LNCaP clone FGC (cell line): Measurements from ENCODE around the gene MUC5AC.

Experiments
- DNase-seq: peaks from one replicate; pipeline ENCODE4 v3.0.0-alpha.2; 2011; ENCODE audit warnings: low read depth
- H3K4me3 ChIP-seq: 2 replicates; pipeline ENCODE4 v1.5.1; 2011; ENCODE audit warnings: mild to moderate bottlenecking, low read depth, low read length, control low read depth
- CTCF ChIP-seq: IDR thresholded peaks from 2 replicates; pipeline ENCODE4 v1.5.1; 2012; ENCODE audit warnings: mild to moderate bottlenecking; ENCODE audit not compliant: control insufficient read depth, insufficient read depth; ENCODE audit errors: extremely low read depth

Gene MUC5AC

GRCh38 chr11:1140642-1141490, 16.9 kb upstream of the MUC5AC start:
- TF ChIP-seq CTCF, result no peak
- H3K4me3 ChIP-seq, result no peak overlapping the region
- no peak for DNase-seq

DNA sequence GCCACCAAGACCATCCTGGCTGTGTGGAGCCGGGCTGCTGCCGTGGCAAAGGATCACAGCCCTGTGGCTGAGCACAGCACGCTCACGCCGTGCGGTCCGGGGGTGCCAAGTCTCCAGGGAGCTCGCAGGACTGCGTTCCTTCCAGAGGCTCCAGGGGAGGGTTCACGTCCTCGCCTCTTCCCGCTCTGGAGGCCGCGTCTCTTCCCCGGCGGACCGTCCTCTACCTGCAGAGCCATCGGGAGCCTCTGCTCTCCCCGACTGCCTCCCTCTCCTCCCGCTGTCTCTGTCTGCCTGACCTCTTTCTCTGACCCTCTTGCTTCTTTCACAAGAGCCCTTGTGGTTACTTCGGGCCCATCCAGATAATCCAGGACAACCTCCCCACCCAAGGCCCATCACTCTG, 11.4 kb upstream of the MUC5AC start:
- no peak overlapping the region for H3K4me3 ChIP-seq
- TF ChIP-seq CTCF, result no peak
- no peak for DNase-seq

DNA sequence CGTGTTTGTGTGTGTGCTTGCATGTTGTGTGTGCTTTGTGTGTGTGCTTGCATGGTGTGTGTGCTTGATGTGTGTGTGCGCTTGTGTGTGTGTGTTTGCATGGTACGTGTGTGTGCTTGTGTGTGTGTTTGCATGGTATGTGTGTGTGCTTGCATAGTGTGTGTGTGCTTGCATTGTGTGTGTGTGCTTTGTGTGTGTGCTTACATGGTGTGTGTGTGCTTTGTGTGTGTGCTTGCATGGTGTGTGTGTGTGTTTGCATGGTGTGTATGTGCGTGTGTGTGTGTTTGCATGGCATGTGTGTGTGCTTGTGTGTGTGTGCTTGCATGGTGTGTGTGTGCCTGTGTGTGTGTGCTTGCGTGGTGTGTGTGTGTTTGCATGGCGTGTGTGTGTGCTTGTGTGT, 10.0 kb upstream of the MUC5AC start:
- DNase-seq, result no peak
- no peak overlapping the region for H3K4me3 ChIP-seq
- no peak for TF ChIP-seq CTCF

GRCh38 chr11:1148752-1149180, 9.0 kb upstream of the MUC5AC start:
- TF ChIP-seq CTCF, result no peak
- no peak overlapping the region for H3K4me3 ChIP-seq
- DNase-seq, result no peak

GRCh38 chr11:1149545-1149944, 8.2 kb upstream of the MUC5AC start:
- H3K4me3 ChIP-seq, result no peak overlapping the region
- no peak for TF ChIP-seq CTCF
- no peak for DNase-seq

- H3K4me3 ChIP-seq, result no peak overlapping the region
- TF ChIP-seq CTCF, result no peak
- no peak for DNase-seq
Measured at GRCh38 chr11:1150116-1150515, 7.6 kb upstream of the MUC5AC start.
